ENCODE measurements around the gene TIMM8B.

DNA sequence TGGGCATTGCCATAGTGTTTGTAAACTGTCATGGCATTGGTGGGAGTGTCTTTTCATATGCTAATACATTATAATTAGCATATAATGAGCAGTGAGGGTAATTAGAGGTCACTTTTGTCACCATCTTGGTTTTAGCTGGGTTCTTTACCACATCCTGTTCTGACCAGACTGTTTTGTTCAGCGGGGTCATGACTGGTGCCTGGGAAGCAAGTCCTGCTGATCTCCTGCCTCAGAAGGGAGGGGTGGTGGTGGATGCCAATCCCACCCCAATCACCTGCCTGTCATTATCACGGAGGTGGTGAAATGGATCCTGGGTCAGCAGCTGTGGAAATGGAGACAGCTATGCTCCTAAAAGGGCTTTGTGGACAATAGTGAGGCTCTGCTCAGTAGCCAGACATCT is 46.2 kb upstream of the TIMM8B start:
- TF ChIP-seq, protein P1, sequence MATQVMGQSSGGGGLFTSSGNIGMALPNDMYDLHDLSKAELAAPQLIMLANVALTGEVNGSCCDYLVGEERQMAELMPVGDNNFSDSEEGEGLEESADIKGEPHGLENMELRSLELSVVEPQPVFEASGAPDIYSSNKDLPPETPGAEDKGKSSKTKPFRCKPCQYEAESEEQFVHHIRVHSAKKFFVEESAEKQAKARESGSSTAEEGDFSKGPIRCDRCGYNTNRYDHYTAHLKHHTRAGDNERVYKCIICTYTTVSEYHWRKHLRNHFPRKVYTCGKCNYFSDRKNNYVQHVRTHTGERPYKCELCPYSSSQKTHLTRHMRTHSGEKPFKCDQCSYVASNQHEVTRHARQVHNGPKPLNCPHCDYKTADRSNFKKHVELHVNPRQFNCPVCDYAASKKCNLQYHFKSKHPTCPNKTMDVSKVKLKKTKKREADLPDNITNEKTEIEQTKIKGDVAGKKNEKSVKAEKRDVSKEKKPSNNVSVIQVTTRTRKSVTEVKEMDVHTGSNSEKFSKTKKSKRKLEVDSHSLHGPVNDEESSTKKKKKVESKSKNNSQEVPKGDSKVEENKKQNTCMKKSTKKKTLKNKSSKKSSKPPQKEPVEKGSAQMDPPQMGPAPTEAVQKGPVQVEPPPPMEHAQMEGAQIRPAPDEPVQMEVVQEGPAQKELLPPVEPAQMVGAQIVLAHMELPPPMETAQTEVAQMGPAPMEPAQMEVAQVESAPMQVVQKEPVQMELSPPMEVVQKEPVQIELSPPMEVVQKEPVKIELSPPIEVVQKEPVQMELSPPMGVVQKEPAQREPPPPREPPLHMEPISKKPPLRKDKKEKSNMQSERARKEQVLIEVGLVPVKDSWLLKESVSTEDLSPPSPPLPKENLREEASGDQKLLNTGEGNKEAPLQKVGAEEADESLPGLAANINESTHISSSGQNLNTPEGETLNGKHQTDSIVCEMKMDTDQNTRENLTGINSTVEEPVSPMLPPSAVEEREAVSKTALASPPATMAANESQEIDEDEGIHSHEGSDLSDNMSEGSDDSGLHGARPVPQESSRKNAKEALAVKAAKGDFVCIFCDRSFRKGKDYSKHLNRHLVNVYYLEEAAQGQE (IDR thresholded peaks at IDR 0.05; ENCODE audit: insufficient read depth in 1 of 2, low read depth in 2 of 2, low read length in 1 of 2): no peak
- TF ChIP-seq, protein P2, sequence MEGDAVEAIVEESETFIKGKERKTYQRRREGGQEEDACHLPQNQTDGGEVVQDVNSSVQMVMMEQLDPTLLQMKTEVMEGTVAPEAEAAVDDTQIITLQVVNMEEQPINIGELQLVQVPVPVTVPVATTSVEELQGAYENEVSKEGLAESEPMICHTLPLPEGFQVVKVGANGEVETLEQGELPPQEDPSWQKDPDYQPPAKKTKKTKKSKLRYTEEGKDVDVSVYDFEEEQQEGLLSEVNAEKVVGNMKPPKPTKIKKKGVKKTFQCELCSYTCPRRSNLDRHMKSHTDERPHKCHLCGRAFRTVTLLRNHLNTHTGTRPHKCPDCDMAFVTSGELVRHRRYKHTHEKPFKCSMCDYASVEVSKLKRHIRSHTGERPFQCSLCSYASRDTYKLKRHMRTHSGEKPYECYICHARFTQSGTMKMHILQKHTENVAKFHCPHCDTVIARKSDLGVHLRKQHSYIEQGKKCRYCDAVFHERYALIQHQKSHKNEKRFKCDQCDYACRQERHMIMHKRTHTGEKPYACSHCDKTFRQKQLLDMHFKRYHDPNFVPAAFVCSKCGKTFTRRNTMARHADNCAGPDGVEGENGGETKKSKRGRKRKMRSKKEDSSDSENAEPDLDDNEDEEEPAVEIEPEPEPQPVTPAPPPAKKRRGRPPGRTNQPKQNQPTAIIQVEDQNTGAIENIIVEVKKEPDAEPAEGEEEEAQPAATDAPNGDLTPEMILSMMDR (IDR thresholded peaks at IDR 0.05): no peak
- no peak for TF ChIP-seq POLR2AphosphoS5 (IDR thresholded peaks at IDR 0.05; ENCODE audit: low read depth, low read length)

All from Panc1 (cell line).